HepG2 (cell line): ENCODE data around the gene TMEM44. TPM values are rescaled to one million over a fixed set of nuclear protein-coding genes. Genes with fewer than 3 reads are reported as not detected.

Experiments
- HES4 ChIP-seq: sonication (generic); formaldehyde crosslinking; IDR thresholded peaks from 2 replicates; pipeline ENCODE4 v1.9.0; 2021; ENCODE audit warnings: mild to moderate bottlenecking, missing genetic modification reagents, borderline replicate concordance
- IRF2 ChIP-seq: IDR thresholded peaks from 2 replicates; pipeline ENCODE4 v1.6.1; 2018; ENCODE audit warnings: missing genetic modification reagents, missing compliant biosample characterization
- JUN ChIP-seq: sonication (generic); formaldehyde crosslinking; IDR thresholded peaks from 2 replicates; pipeline ENCODE4 v1.4.0; 2020; ENCODE audit warnings: mild to moderate bottlenecking, missing genetic modification reagents
- MXD4 ChIP-seq: IDR thresholded peaks from 2 replicates; pipeline ENCODE4 v1.6.1; 2016; ENCODE audit warnings: mild to moderate bottlenecking, missing biosample characterization, missing genetic modification reagents
- RELA ChIP-seq: sonication (generic); formaldehyde crosslinking; IDR thresholded peaks from 2 replicates; pipeline ENCODE4 v1.4.0; 2020; ENCODE audit warnings: missing genetic modification reagents
- THAP11 ChIP-seq: IDR thresholded peaks from 2 replicates; pipeline ENCODE4 v1.6.1; 2016; ENCODE audit warnings: missing biosample characterization, missing genetic modification reagents
- TSC22D2 ChIP-seq: sonication (generic); formaldehyde crosslinking; IDR thresholded peaks from 2 replicates; pipeline ENCODE4 v1.5.1; 2020; ENCODE audit warnings: missing genetic modification reagents, mild to moderate bottlenecking, borderline replicate concordance
- ZC3H4 ChIP-seq: sonication (generic); formaldehyde crosslinking; IDR thresholded peaks from 2 replicates; pipeline ENCODE4 v1.4.0; 2020; ENCODE audit warnings: missing genetic modification reagents, borderline replicate concordance
- ZNF460 ChIP-seq: sonication (generic); formaldehyde crosslinking; IDR thresholded peaks from 2 replicates; pipeline ENCODE4 v1.5.1; 2020; ENCODE audit warnings: missing genetic modification reagents, mild to moderate bottlenecking, borderline replicate concordance
- ZNF878 ChIP-seq: sonication (generic); formaldehyde crosslinking; IDR thresholded peaks from 2 replicates; pipeline ENCODE4 v1.8.1; 2023; ENCODE audit warnings: mild to moderate bottlenecking, missing genetic modification reagents, moderate library complexity
- polyA plus RNA-seq, 8 experiments: library from polyadenylated mRNA; depleted of rRNA in 3 of 8; stranded (reverse) in 7 of 8; unstranded in 1 of 8; fragments of >200 nt; fragmentation: Illumina TruSeq in 4 of 8; extraction: Trizol in 4 of 8; gene quantifications; 2 replicates each; pipeline versions ENCODE4 v1.2.1 to v1.2.3, GENCODE V29; 2011 to 2016; ENCODE audit warnings: low read depth in 4 of 8, missing spikeins in 1 of 8, mixed read lengths in 1 of 8; ENCODE audit not compliant: insufficient read depth in 1 of 8
- total RNA-seq, 5 experiments: library from RNA; depleted of rRNA; stranded (reverse); fragments of >200 nt; fragmentation: Illumina TruSeq; extraction: Trizol; gene quantifications; 2 replicates each; pipeline ENCODE4 v1.2.3, GENCODE V29; 2016; ENCODE audit warnings: low read depth in 1 of 5
- TF ChIP-seq, protein P1 (sequence below): sonication (generic); formaldehyde crosslinking; IDR thresholded peaks from 2 replicates; pipeline ENCODE4 v1.5.1; 2020; ENCODE audit warnings: mild to moderate bottlenecking, missing genetic modification reagents, borderline replicate concordance
- TF ChIP-seq, protein P2 (sequence below): IDR thresholded peaks from 2 replicates; pipeline ENCODE4 v1.6.1; 2016; ENCODE audit warnings: missing compliant biosample characterization, missing genetic modification reagents, borderline replicate concordance
- TF ChIP-seq, protein P3 (sequence below): sonication (generic); formaldehyde crosslinking; IDR thresholded peaks from 2 replicates; pipeline ENCODE4 v1.4.0; 2020; ENCODE audit warnings: mild to moderate bottlenecking, low read depth, missing genetic modification reagents
- TF ChIP-seq, protein P4 (sequence below): sonication (generic); formaldehyde crosslinking; IDR thresholded peaks from 2 replicates; pipeline ENCODE4 v1.4.0; 2020; ENCODE audit warnings: missing genetic modification reagents
- TF ChIP-seq, protein P5 (sequence below): IDR thresholded peaks from 2 replicates; pipeline ENCODE4 v1.6.1; 2016; ENCODE audit warnings: missing genetic modification reagents, missing compliant biosample characterization
- TF ChIP-seq, protein P6 (sequence below): sonication (generic); formaldehyde crosslinking; IDR thresholded peaks from 2 replicates; pipeline ENCODE4 v1.8.1; 2023; ENCODE audit warnings: missing genetic modification reagents, mild to moderate bottlenecking, borderline replicate concordance
- TF ChIP-seq, protein P7 (sequence below): sonication (generic); formaldehyde crosslinking; IDR thresholded peaks from 2 replicates; pipeline ENCODE4 v1.4.0; 2020; ENCODE audit warnings: missing genetic modification reagents

The TMEM44 gene
- total and polyA plus RNA-seq, 2 of the 13 experiments (the other 11 are each of a cell fraction or from before 2014, with no cell fraction given) = 7.3 to 13.8 TPM

DNA sequence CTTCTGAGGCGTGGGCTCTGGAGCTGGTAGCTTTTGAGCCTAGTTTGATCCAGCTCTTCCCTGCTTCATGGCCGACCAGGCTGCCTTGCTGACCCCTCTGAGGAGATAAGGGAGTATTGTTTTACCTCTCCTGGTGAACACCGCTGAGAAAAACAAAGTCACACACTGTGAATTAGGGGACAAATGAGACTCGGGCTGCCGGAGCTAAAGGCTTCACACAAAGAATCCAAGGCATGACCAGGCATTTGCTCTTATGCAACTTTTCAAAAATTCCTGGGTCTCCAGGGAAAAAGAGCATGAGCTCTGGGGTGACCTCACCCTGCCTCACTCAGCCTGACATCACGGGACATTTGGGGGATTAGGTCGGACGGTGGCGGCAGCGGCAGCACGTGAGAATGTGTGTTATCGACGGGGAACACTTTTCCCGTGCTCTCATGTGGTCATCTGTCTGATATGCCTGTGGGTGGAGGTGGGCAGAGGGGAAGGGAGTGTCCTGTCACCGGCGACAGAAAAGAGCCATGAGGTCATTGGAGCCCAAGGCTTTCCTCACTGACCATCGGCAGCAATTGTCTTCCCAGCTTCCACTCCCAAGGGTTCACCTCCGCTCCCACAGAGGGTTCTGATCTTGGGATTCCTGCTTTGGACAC lies 61.0 kb downstream of the TMEM44 start (continued):
- TF ChIP-seq, protein P1, sequence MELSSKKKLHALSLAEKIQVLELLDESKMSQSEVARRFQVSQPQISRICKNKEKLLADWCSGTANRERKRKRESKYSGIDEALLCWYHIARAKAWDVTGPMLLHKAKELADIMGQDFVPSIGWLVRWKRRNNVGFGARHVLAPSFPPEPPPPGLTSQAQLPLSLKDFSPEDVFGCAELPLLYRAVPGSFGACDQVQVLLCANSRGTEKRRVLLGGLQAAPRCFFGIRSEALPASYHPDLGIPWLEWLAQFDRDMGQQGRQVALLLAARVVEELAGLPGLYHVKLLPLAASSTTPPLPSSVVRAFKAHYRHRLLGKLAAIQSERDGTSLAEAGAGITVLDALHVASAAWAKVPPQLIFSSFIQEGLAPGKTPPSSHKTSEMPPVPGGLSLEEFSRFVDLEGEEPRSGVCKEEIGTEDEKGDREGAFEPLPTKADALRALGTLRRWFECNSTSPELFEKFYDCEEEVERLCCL (CRISPR knock-in tag) = no peak
- TF ChIP-seq THAP11 (CRISPR knock-in tag) = 0 out of 2 replicates have a peak, but pooled peaks have one; percentile 12
- no peak for TF ChIP-seq ZNF460 (CRISPR knock-in tag)
- no peak for TF ChIP-seq IRF2
- no peak for TF ChIP-seq RELA (CRISPR knock-in tag)
- TF ChIP-seq HES4 (CRISPR knock-in tag) = no peak
- no peak for TF ChIP-seq ZNF878
- TF ChIP-seq, protein P2, sequence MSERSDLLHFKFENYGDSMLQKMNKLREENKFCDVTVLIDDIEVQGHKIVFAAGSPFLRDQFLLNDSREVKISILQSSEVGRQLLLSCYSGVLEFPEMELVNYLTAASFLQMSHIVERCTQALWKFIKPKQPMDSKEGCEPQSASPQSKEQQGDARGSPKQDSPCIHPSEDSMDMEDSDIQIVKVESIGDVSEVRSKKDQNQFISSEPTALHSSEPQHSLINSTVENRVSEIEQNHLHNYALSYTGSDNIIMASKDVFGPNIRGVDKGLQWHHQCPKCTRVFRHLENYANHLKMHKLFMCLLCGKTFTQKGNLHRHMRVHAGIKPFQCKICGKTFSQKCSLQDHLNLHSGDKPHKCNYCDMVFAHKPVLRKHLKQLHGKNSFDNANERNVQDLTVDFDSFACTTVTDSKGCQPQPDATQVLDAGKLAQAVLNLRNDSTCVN (CRISPR knock-in tag) = no peak
- TF ChIP-seq, protein P3, sequence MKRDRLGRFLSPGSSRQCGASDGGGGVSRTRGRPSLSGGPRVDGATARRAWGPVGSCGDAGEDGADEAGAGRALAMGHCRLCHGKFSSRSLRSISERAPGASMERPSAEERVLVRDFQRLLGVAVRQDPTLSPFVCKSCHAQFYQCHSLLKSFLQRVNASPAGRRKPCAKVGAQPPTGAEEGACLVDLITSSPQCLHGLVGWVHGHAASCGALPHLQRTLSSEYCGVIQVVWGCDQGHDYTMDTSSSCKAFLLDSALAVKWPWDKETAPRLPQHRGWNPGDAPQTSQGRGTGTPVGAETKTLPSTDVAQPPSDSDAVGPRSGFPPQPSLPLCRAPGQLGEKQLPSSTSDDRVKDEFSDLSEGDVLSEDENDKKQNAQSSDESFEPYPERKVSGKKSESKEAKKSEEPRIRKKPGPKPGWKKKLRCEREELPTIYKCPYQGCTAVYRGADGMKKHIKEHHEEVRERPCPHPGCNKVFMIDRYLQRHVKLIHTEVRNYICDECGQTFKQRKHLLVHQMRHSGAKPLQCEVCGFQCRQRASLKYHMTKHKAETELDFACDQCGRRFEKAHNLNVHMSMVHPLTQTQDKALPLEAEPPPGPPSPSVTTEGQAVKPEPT (CRISPR knock-in tag) = no peak
- no peak for TF ChIP-seq MXD4 (CRISPR knock-in tag)
- TF ChIP-seq, protein P4, sequence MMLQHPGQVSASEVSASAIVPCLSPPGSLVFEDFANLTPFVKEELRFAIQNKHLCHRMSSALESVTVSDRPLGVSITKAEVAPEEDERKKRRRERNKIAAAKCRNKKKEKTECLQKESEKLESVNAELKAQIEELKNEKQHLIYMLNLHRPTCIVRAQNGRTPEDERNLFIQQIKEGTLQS (CRISPR knock-in tag) = peak; percentile 62
- TF ChIP-seq JUN (CRISPR knock-in tag) = 0 out of 2 replicates have a peak, but pooled peaks have one; percentile 73
- no peak for TF ChIP-seq TSC22D2
- no peak for TF ChIP-seq ZC3H4 (CRISPR knock-in tag)
- TF ChIP-seq, protein P5, sequence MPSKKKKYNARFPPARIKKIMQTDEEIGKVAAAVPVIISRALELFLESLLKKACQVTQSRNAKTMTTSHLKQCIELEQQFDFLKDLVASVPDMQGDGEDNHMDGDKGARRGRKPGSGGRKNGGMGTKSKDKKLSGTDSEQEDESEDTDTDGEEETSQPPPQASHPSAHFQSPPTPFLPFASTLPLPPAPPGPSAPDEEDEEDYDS = no peak
- TF ChIP-seq, protein P6, sequence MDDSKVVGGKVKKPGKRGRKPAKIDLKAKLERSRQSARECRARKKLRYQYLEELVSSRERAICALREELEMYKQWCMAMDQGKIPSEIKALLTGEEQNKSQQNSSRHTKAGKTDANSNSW = peak; percentile 67; the same call in 1 of the 2 replicates
- TF ChIP-seq, protein P7, sequence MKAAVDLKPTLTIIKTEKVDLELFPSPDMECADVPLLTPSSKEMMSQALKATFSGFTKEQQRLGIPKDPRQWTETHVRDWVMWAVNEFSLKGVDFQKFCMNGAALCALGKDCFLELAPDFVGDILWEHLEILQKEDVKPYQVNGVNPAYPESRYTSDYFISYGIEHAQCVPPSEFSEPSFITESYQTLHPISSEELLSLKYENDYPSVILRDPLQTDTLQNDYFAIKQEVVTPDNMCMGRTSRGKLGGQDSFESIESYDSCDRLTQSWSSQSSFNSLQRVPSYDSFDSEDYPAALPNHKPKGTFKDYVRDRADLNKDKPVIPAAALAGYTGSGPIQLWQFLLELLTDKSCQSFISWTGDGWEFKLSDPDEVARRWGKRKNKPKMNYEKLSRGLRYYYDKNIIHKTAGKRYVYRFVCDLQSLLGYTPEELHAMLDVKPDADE (CRISPR knock-in tag) = no peak
- TF ChIP-seq, all 625 proteins: peak for 74
